GM10847 (cell line): ENCODE results near the gene TMEM176B.

ENCODE experiments used
- POLR2A ChIP-seq: IDR thresholded peaks from 2 replicates; pipeline ENCODE4 v1.6.1; 2011; ENCODE audit not compliant: insufficient read length; ENCODE audit errors: extremely low read depth

The TMEM176B gene

GRCh38 chr7:150801946-150802771, 2.0 kb upstream of the TMEM176B start:
- no peak for TF ChIP-seq POLR2A

GRCh38 chr7:150801242-150801945, 1.2 kb upstream of the TMEM176B start:
- TF ChIP-seq POLR2A = no peak

GRCh38 chr7:150800581-150801241, 547 bp upstream of the TMEM176B start, which contains the start of gene TMEM176A:
Gene TMEM176A, plus strand, starts transcription at chr7:150800769. Its CDS starts 782 bp downstream, at chr7:150801551.
- TF ChIP-seq POLR2A = no peak

GRCh38 chr7:150799156-150799555, 1.0 kb downstream of the TMEM176B start:
- TF ChIP-seq POLR2A = no peak

GRCh38 chr7:150797661-150798060, 2.5 kb downstream of the TMEM176B start:
- no peak for TF ChIP-seq POLR2A

GRCh38 chr7:150793569-150794238, 6.5 kb downstream of the TMEM176B start:
- TF ChIP-seq POLR2A = no peak

- no peak for TF ChIP-seq POLR2A
Observed at GRCh38 chr7:150791746-150792452, 8.3 kb downstream of the TMEM176B start.

GRCh38 chr7:150791304-150791703, 8.9 kb downstream of the TMEM176B start:
- no peak for TF ChIP-seq POLR2A

- no peak for TF ChIP-seq POLR2A
Observed at GRCh38 chr7:150790416-150791075, 9.6 kb downstream of the TMEM176B start.

- no peak for TF ChIP-seq POLR2A
Observed at GRCh38 chr7:150788474-150789269, 11.5 kb downstream of the TMEM176B start.

GRCh38 chr7:150787321-150788281, 12.6 kb downstream of the TMEM176B start:
- no peak for TF ChIP-seq POLR2A

- TF ChIP-seq POLR2A = no peak
Observed at GRCh38 chr7:150784954-150785353, 15.2 kb downstream of the TMEM176B start.
